ENCODE data around the gene XYLT1. TPM values are rescaled to one million over a fixed set of nuclear protein-coding genes. Genes with fewer than 3 reads are reported as not detected.
"Not testable (repeated sequence)": the region's sequence is repeated elsewhere in the genome, so short reads cannot be mapped to it uniquely, and the experiment has no call there.

Gene XYLT1
- total RNA-seq, 5 donors from 2014 or later (not counting 1 experiment from before 2014, with no cell fraction given): 25.8 to 70.6 (median 57.8) TPM

- Histone ChIP-seq H3K36me3 (ENCODE audit: control insufficient read depth in 2 of 2, extremely low read depth in 1 of 2, insufficient read depth in 1 of 2, low read length in 1 of 2) (peaks cover 0 to 5% of the 10 kb centered on the region in 2 donors), H3K27me3 (replicated peaks in 1 of 2; ENCODE audit: control insufficient read depth in 2 of 2, extremely low read depth in 1 of 2, insufficient read depth in 2 of 2, low read length in 1 of 2) (no peaks in the 10 kb centered on the region), H3K4me3 (ENCODE audit: control insufficient read depth in 1 of 2, extremely low read depth in 1 of 2, low read length in 1 of 2) (no peak overlapping the region), H3K4me1 (ENCODE audit: control insufficient read depth in 1 of 2, extremely low read depth in 1 of 2, insufficient read depth in 2 of 2, low read length in 2 of 2) (peaks cover 7% of the 10 kb centered on the region in 2 experiments), H3K27ac (ENCODE audit: low read length) (no peak overlapping the region), H3K9me3 (no peaks in the 10 kb centered on the region)
- 100% methylated on average over 4 of the region's 9 CpGs for WGBS (ENCODE audit: insufficient coverage)
- CTCF ChIA-PET: no interaction called here
- ATAC-seq (replicated peaks in 1 of 4): peak in 1 of 4 experiments; percentile 22
- peaks cover 18% of the 10 kb centered on the region for H3K36me3 Mint-ChIP-seq
- H3K4me3 Mint-ChIP-seq: no peak overlapping the region
- DNase-seq: no peak
- H3K27ac Mint-ChIP-seq: peak overlapping the region; percentile 25 to 58
- H3K9me3 Mint-ChIP-seq: peaks cover 0 to 3% (median 0%) of the 10 kb centered on the region in 3 donors
- peaks cover 20 to 67% (median 57%) of the 10 kb centered on the region in 3 donors for H3K4me1 Mint-ChIP-seq
- POLR2A ChIA-PET: no interaction called here
- H3K27me3 Mint-ChIP-seq: no peaks in the 10 kb centered on the region
Measured at GRCh38 chr16:17311333-17312093, 159.2 kb downstream of the XYLT1 start.

GRCh38 chr16:17309510-17309909 lies 161.2 kb downstream of the XYLT1 start:
- 94% methylated on average over 3 of the region's 3 CpGs for WGBS (ENCODE audit: insufficient coverage)
- peaks cover 31 to 73% (median 60%) of the 10 kb centered on the region in 3 donors for H3K4me1 Mint-ChIP-seq
- ChIA-PET POLR2A (no interaction called here), CTCF (no interaction called here)
- H3K36me3 ChIP-seq (ENCODE audit: control insufficient read depth in 2 of 2, extremely low read depth in 1 of 2, insufficient read depth in 1 of 2, low read length in 1 of 2): peaks cover 0 to 5% of the 10 kb centered on the region in 2 donors
- H3K27me3 Mint-ChIP-seq: no peaks in the 10 kb centered on the region
- H3K36me3 Mint-ChIP-seq: peaks cover 14% of the 10 kb centered on the region
- H3K27ac ChIP-seq (ENCODE audit: low read length): no peak overlapping the region
- peaks cover 16 to 24% of the 10 kb centered on the region in 2 experiments for H3K4me1 ChIP-seq (ENCODE audit: control insufficient read depth in 1 of 2, extremely low read depth in 1 of 2, insufficient read depth in 2 of 2, low read length in 2 of 2)
- ATAC-seq (replicated peaks in 1 of 4) (no peak), DNase-seq (no peak)
- no peak overlapping the region for H3K4me3 Mint-ChIP-seq
- no peaks in the 10 kb centered on the region for H3K9me3 ChIP-seq
- H3K9me3 Mint-ChIP-seq: peaks cover 0 to under 1% (median 0%) of the 10 kb centered on the region in 3 donors
- peak overlapping the region in 1 of 2 donors; percentile 48 for H3K27ac Mint-ChIP-seq
- no peak overlapping the region for H3K4me3 ChIP-seq (ENCODE audit: control insufficient read depth in 1 of 2, extremely low read depth in 1 of 2, low read length in 1 of 2)
- no peaks in the 10 kb centered on the region for H3K27me3 ChIP-seq (replicated peaks in 1 of 2; ENCODE audit: control insufficient read depth in 2 of 2, extremely low read depth in 1 of 2, insufficient read depth in 2 of 2, low read length in 1 of 2)

GRCh38 chr16:17308186-17308585 lies 162.6 kb downstream of the XYLT1 start:
- ATAC-seq (replicated peaks in 1 of 4) (no peak), DNase-seq (no peak)
- POLR2A ChIA-PET: no interaction called here
- H3K4me3 ChIP-seq (ENCODE audit: control insufficient read depth in 1 of 2, extremely low read depth in 1 of 2, low read length in 1 of 2): no peak overlapping the region
- H3K4me1 ChIP-seq (ENCODE audit: control insufficient read depth in 1 of 2, extremely low read depth in 1 of 2, insufficient read depth in 2 of 2, low read length in 2 of 2): peaks cover 17 to 21% of the 10 kb centered on the region in 2 experiments
- peak overlapping the region in 1 of 2 donors; percentile 35 for H3K27ac Mint-ChIP-seq
- no peak overlapping the region for H3K4me3 Mint-ChIP-seq
- H3K4me1 Mint-ChIP-seq: peaks cover 37 to 73% (median 58%) of the 10 kb centered on the region in 3 donors
- no peaks in the 10 kb centered on the region for H3K9me3 ChIP-seq
- CTCF ChIA-PET: no interaction called here
- no peaks in the 10 kb centered on the region for H3K27me3 ChIP-seq (replicated peaks in 1 of 2; ENCODE audit: control insufficient read depth in 2 of 2, extremely low read depth in 1 of 2, insufficient read depth in 2 of 2, low read length in 1 of 2)
- peaks cover 0 to 5% of the 10 kb centered on the region in 2 donors for H3K36me3 ChIP-seq (ENCODE audit: control insufficient read depth in 2 of 2, extremely low read depth in 1 of 2, insufficient read depth in 1 of 2, low read length in 1 of 2)
- H3K36me3 Mint-ChIP-seq: peaks cover 14% of the 10 kb centered on the region
- no CpG with 5 or more reads among the region's 2 CpGs for WGBS (ENCODE audit: insufficient coverage)
- no peaks in the 10 kb centered on the region for H3K9me3 Mint-ChIP-seq
- no peak overlapping the region for H3K27ac ChIP-seq (ENCODE audit: low read length)
- H3K27me3 Mint-ChIP-seq: no peaks in the 10 kb centered on the region

GRCh38 chr16:17307504-17307903 lies 163.3 kb downstream of the XYLT1 start:
- Mint-ChIP-seq H3K4me1 (peaks cover 44 to 73% (median 58%) of the 10 kb centered on the region in 3 donors), H3K27ac (no peak overlapping the region), H3K27me3 (no peaks in the 10 kb centered on the region), H3K9me3 (no peaks in the 10 kb centered on the region), H3K36me3 (peaks cover 14% of the 10 kb centered on the region), H3K4me3 (no peak overlapping the region)
- no peak for DNase-seq
- ChIA-PET POLR2A (no interaction called here), CTCF (no interaction called here)
- 100% methylated on average over 1 of the region's 1 CpG for WGBS (ENCODE audit: insufficient coverage)
- Histone ChIP-seq H3K27ac (ENCODE audit: low read length) (no peak overlapping the region), H3K4me3 (ENCODE audit: control insufficient read depth in 1 of 2, extremely low read depth in 1 of 2, low read length in 1 of 2) (no peak overlapping the region), H3K36me3 (ENCODE audit: control insufficient read depth in 2 of 2, extremely low read depth in 1 of 2, insufficient read depth in 1 of 2, low read length in 1 of 2) (peaks cover 0 to 5% of the 10 kb centered on the region in 2 donors), H3K4me1 (ENCODE audit: control insufficient read depth in 1 of 2, extremely low read depth in 1 of 2, insufficient read depth in 2 of 2, low read length in 2 of 2) (peaks cover 19 to 21% of the 10 kb centered on the region in 2 experiments), H3K27me3 (replicated peaks in 1 of 2; ENCODE audit: control insufficient read depth in 2 of 2, extremely low read depth in 1 of 2, insufficient read depth in 2 of 2, low read length in 1 of 2) (no peaks in the 10 kb centered on the region), H3K9me3 (no peaks in the 10 kb centered on the region)
- ATAC-seq (replicated peaks in 1 of 4): no peak

- Mint-ChIP-seq H3K27me3 (no peaks in the 10 kb centered on the region), H3K4me1 (peaks cover 50 to 73% (median 59%) of the 10 kb centered on the region in 3 donors), H3K9me3 (no peaks in the 10 kb centered on the region), H3K4me3 (no peak overlapping the region), H3K27ac (no peak overlapping the region), H3K36me3 (peaks cover 11% of the 10 kb centered on the region)
- CTCF ChIA-PET: no interaction called here
- Histone ChIP-seq H3K4me1 (ENCODE audit: control insufficient read depth in 1 of 2, extremely low read depth in 1 of 2, insufficient read depth in 2 of 2, low read length in 2 of 2) (peaks cover 25 to 28% of the 10 kb centered on the region in 2 experiments), H3K27ac (ENCODE audit: low read length) (no peak overlapping the region), H3K27me3 (replicated peaks in 1 of 2; ENCODE audit: control insufficient read depth in 2 of 2, extremely low read depth in 1 of 2, insufficient read depth in 2 of 2, low read length in 1 of 2) (no peaks in the 10 kb centered on the region), H3K36me3 (ENCODE audit: control insufficient read depth in 2 of 2, extremely low read depth in 1 of 2, insufficient read depth in 1 of 2, low read length in 1 of 2) (peaks cover 0 to 5% of the 10 kb centered on the region in 2 donors), H3K4me3 (ENCODE audit: control insufficient read depth in 1 of 2, extremely low read depth in 1 of 2, low read length in 1 of 2) (no peak overlapping the region), H3K9me3 (no peaks in the 10 kb centered on the region)
- 82% methylated on average over 2 of the region's 3 CpGs for WGBS (ENCODE audit: insufficient coverage)
- POLR2A ChIA-PET: interaction anchor here in 1 of 2 donors (0.7 kb wide), 1 partner anchor 11 kb away, joined by 3 read pairs; no protein-coding TSS in a partner anchor
- DNase-seq (no peak), ATAC-seq (replicated peaks in 1 of 4) (no peak)
Measured at GRCh38 chr16:17306745-17307144, 164.0 kb downstream of the XYLT1 start.

GRCh38 chr16:17306211-17306610 lies 164.5 kb downstream of the XYLT1 start:
- not testable (repeated sequence) for H3K4me3 Mint-ChIP-seq; ATAC-seq (replicated peaks in 1 of 4)
- 97% methylated on average over 6 of the region's 9 CpGs for WGBS (ENCODE audit: insufficient coverage)

More at GRCh38 chr16:17306211-17306610, 164.5 kb downstream of the XYLT1 start:
- not testable (repeated sequence) for H3K4me3 ChIP-seq (ENCODE audit: control insufficient read depth in 1 of 2, extremely low read depth in 1 of 2, low read length in 1 of 2); H3K27me3 Mint-ChIP-seq; DNase-seq; H3K36me3 ChIP-seq (ENCODE audit: control insufficient read depth in 2 of 2, extremely low read depth in 1 of 2, insufficient read depth in 1 of 2, low read length in 1 of 2); H3K27ac ChIP-seq (ENCODE audit: low read length); H3K9me3 Mint-ChIP-seq; H3K9me3 ChIP-seq; H3K27me3 ChIP-seq (replicated peaks in 1 of 2; ENCODE audit: control insufficient read depth in 2 of 2, extremely low read depth in 1 of 2, insufficient read depth in 2 of 2, low read length in 1 of 2); H3K36me3 Mint-ChIP-seq
- peaks cover 25 to 32% of the 10 kb centered on the region in 2 experiments for H3K4me1 ChIP-seq (ENCODE audit: control insufficient read depth in 1 of 2, extremely low read depth in 1 of 2, insufficient read depth in 2 of 2, low read length in 2 of 2)
- Mint-ChIP-seq H3K27ac (peak overlapping the region; percentile 16 to 22), H3K4me1 (peaks cover 52 to 72% (median 58%) of the 10 kb centered on the region in 3 donors)
- POLR2A ChIA-PET: interaction anchor here in 1 of 2 donors (0.7 kb wide), 1 partner anchor 11 kb away, joined by 3 read pairs; no protein-coding TSS in a partner anchor
- CTCF ChIA-PET: interaction anchor here in 1 of 2 donors (0.5 kb wide), 1 partner anchor 29 kb away, joined by 5 read pairs; no protein-coding TSS in a partner anchor

All from T-cell (primary cell).